DND-41 (cell line): ENCODE data around the gene OGT.

ENCODE experiments used
- ATAC-seq: fragments of 200-7000 bp; cut with Tn5 transposase; 3 replicates; pipeline ENCODE4 v1.9.1; 2021; ENCODE audit warnings: low read depth; ENCODE audit not compliant: insufficient read depth
- DNase-seq: peaks from one replicate; pipeline ENCODE4 v3.0.0-alpha.2; 2020
- H2AFZ ChIP-seq: 2 replicates; pipeline ENCODE4 v1.6.0; 2012; ENCODE audit warnings: low read depth, low read length
- H3K27ac ChIP-seq: 2 replicates; pipeline ENCODE4 v1.5.1; 2012; ENCODE audit warnings: low read length, inconsistent platforms
- H3K27me3 ChIP-seq: fragments of 200-600 bp; sonication (generic); 2 replicates; pipeline ENCODE4 v1.6.0; 2012; ENCODE audit warnings: low read length, mild to moderate bottlenecking, inconsistent platforms; ENCODE audit not compliant: insufficient read depth, poor library complexity
- H3K36me3 ChIP-seq: 2 replicates; pipeline ENCODE4 v1.5.1; 2012; ENCODE audit warnings: low read length, inconsistent platforms; ENCODE audit not compliant: insufficient read depth
- H3K4me1 ChIP-seq: 2 replicates; pipeline ENCODE4 v1.5.1; 2012; ENCODE audit warnings: mild to moderate bottlenecking, low read length; ENCODE audit not compliant: insufficient read depth
- H3K4me2 ChIP-seq: 2 replicates; pipeline ENCODE4 v1.6.0; 2012; ENCODE audit warnings: mild to moderate bottlenecking, moderate library complexity, low read length, inconsistent platforms; ENCODE audit not compliant: insufficient read depth
- H3K4me3 ChIP-seq, 2 experiments: fragments of 200-600 bp in 1 of 2; shearing (Covaris generic) in 1 of 2; 2 replicates each; pipeline ENCODE4 v1.5.1; 2012 to 2016; ENCODE audit warnings: inconsistent platforms in 2 of 2, low read length in 2 of 2, mild to moderate bottlenecking in 2 of 2, low read depth in 1 of 2, moderate library complexity in 1 of 2
- H3K79me2 ChIP-seq: 2 replicates; pipeline ENCODE4 v1.6.0; 2012; ENCODE audit warnings: low read length, inconsistent platforms; ENCODE audit not compliant: insufficient read depth
- H3K9ac ChIP-seq: 2 replicates; pipeline ENCODE4 v1.6.0; 2012; ENCODE audit warnings: low read depth, mild to moderate bottlenecking, inconsistent platforms, low read length, moderate library complexity
- H3K9me3 ChIP-seq: 2 replicates; pipeline ENCODE4 v1.5.1; 2012; ENCODE audit warnings: low read length, moderate library complexity, mild to moderate bottlenecking, inconsistent platforms; ENCODE audit not compliant: insufficient read depth, severe bottlenecking
- H4K20me1 ChIP-seq: 2 replicates; pipeline ENCODE4 v1.6.0; 2012; ENCODE audit warnings: low read length; ENCODE audit not compliant: insufficient read depth
- EZH2 ChIP-seq: IDR thresholded peaks from 3 replicates; pipeline ENCODE4 v1.6.1; 2012; ENCODE audit warnings: borderline replicate concordance, low read depth, mild to moderate bottlenecking, moderate library complexity, low read length, inconsistent platforms; ENCODE audit not compliant: severe bottlenecking
- TF ChIP-seq, protein P1 (sequence below): IDR thresholded peaks from 2 replicates; pipeline ENCODE4 v1.5.1; 2012; ENCODE audit warnings: borderline replicate concordance, low read length, moderate library complexity, mild to moderate bottlenecking; ENCODE audit not compliant: poor library complexity, severe bottlenecking; ENCODE audit errors: extremely low read depth

The OGT gene

DNA sequence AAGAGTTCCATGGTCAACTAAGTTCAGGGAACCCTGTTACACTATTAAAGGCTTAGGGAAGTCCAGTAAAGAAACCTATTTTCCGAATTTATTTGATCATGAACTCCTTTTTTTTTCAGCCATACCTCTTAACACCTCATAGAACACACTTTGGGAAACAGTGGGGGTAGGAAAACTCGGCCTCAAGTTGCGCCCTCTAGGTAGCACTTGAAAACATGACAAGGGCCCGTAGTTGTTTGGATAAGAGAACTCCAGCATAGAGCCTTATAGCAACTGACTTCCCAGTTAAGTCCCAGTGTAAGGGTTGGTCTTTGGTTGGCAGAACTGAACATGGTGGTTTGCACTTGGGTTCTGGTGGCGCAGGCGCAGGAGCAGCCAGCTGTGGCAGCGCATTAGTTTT is 14.4 kb downstream of the OGT start:
- Histone ChIP-seq H3K4me1 (no peaks in the 10 kb centered on the region), H3K9me3 (no peaks in the 10 kb centered on the region), H3K4me3 (no peak overlapping the region), H3K79me2 (peaks cover 91% of the 10 kb centered on the region), H2AFZ (no peak overlapping the region), H3K27me3 (no peaks in the 10 kb centered on the region), H3K27ac (no peak overlapping the region), H3K4me2 (no peak overlapping the region), H3K36me3 (peaks cover 85% of the 10 kb centered on the region), H4K20me1 (peaks cover 49% of the 10 kb centered on the region), H3K9ac (no peak overlapping the region)
- ATAC-seq = no peak
- TF ChIP-seq, protein P1, sequence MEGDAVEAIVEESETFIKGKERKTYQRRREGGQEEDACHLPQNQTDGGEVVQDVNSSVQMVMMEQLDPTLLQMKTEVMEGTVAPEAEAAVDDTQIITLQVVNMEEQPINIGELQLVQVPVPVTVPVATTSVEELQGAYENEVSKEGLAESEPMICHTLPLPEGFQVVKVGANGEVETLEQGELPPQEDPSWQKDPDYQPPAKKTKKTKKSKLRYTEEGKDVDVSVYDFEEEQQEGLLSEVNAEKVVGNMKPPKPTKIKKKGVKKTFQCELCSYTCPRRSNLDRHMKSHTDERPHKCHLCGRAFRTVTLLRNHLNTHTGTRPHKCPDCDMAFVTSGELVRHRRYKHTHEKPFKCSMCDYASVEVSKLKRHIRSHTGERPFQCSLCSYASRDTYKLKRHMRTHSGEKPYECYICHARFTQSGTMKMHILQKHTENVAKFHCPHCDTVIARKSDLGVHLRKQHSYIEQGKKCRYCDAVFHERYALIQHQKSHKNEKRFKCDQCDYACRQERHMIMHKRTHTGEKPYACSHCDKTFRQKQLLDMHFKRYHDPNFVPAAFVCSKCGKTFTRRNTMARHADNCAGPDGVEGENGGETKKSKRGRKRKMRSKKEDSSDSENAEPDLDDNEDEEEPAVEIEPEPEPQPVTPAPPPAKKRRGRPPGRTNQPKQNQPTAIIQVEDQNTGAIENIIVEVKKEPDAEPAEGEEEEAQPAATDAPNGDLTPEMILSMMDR = peak; percentile 6
- no peak for TF ChIP-seq EZH2
- DNase-seq = no peak

GRCh38 chrX:71549986-71550385 is 17.1 kb downstream of the OGT start:
- ATAC-seq (no peak), DNase-seq (no peak)
- H3K9me3 ChIP-seq = no peaks in the 10 kb centered on the region
- TF ChIP-seq EZH2 = no peak
- TF ChIP-seq, protein P1 = no peak
- peaks cover 78% of the 10 kb centered on the region for H3K79me2 ChIP-seq
- no peaks in the 10 kb centered on the region for H3K27me3 ChIP-seq
- no peak overlapping the region for H3K27ac ChIP-seq
- no peaks in the 10 kb centered on the region for H3K4me1 ChIP-seq
- peaks cover 87% of the 10 kb centered on the region for H3K36me3 ChIP-seq
- H4K20me1 ChIP-seq = peaks cover 32% of the 10 kb centered on the region
- no peak overlapping the region for H2AFZ ChIP-seq
- no peak overlapping the region for H3K9ac ChIP-seq
- no peak overlapping the region for H3K4me3 ChIP-seq
- H3K4me2 ChIP-seq = no peak overlapping the region

DNA sequence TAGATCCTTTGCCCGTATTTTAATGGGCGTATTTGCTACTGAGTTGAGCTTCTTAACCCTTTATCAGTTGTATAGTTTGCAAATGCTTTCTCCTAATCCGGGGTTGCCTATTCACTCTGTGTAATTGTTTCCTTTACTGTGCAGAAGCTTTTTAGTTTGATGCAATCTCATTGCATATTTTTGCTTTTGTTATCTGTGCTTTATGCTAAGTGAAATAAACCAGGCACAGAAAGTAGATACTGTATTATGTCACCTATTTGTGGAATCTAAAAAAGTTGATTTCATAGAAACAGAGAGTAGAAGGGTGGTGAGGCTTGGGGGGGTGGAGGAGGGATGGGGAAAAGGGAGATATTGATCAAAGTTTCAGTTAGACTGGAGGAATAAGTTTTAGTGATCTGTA is 17.7 kb downstream of the OGT start:
- no peak overlapping the region for H3K4me2 ChIP-seq
- no peak overlapping the region for H3K27ac ChIP-seq
- H4K20me1 ChIP-seq = peaks cover 36% of the 10 kb centered on the region
- no peaks in the 10 kb centered on the region for H3K4me1 ChIP-seq
- H3K4me3 ChIP-seq = no peak overlapping the region
- H3K9ac ChIP-seq = no peak overlapping the region
- H3K9me3 ChIP-seq = no peaks in the 10 kb centered on the region
- ATAC-seq (no peak), DNase-seq (no peak)
- no peaks in the 10 kb centered on the region for H3K27me3 ChIP-seq
- no peak overlapping the region for H2AFZ ChIP-seq
- peaks cover 87% of the 10 kb centered on the region for H3K36me3 ChIP-seq
- H3K79me2 ChIP-seq = peaks cover 77% of the 10 kb centered on the region
- TF ChIP-seq EZH2 = no peak
- TF ChIP-seq, protein P1 = no peak

DNA sequence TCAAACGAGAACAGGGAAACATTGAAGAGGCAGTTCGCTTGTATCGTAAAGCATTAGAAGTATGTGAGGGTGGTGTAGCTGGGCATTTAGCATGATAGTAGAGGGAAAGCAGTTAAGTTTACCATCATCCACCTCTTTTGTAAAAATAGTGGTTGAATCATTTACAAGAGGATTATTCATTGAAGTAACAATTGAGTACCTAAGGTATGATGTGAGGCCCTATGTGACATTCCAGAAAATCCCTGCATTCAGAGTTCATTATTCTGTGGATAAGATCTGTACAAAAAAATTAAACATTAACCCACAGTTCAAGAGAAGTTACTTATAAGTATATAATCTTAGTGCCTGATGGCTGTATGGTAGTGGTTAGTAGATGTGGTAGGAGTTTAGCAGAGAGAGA is 23.1 kb downstream of the OGT start:
- Histone ChIP-seq H3K36me3 (peaks cover 88% of the 10 kb centered on the region), H3K9me3 (no peaks in the 10 kb centered on the region), H3K27ac (no peak overlapping the region), H3K4me3 (no peak overlapping the region), H3K27me3 (no peaks in the 10 kb centered on the region), H3K79me2 (peaks cover 31% of the 10 kb centered on the region; the same call in 1 of the 2 replicates), H4K20me1 (peaks cover 11% of the 10 kb centered on the region; the same call in 1 of the 2 replicates), H3K4me2 (no peak overlapping the region), H3K9ac (no peak overlapping the region), H2AFZ (no peak overlapping the region), H3K4me1 (no peaks in the 10 kb centered on the region)
- TF ChIP-seq EZH2 = no peak
- TF ChIP-seq, protein P1 = no peak
- DNase-seq (no peak), ATAC-seq (no peak)
